Measurements from ENCODE around the gene SFXN5.

DNA sequence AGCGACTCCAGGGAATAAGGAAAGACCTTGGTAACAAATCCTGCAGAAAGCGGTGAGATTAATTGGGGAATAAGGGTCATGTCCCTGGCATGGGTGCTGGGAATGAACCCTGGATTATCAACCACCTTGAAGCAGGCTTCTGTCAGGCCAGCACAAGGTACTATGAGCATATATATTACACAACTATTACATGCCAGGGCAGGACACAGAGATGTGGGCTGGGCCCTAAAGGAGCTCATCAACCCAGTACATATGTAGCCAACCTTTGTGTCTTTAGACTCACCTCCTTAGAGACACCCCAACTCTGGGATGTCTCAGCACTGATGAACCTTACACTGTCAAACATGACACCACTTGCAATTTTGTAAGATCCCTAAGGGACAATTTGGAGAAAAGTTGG is 3.4 kb downstream of the SFXN5 start:
- TF ChIP-seq CTCF (IDR thresholded peaks at IDR 0.05; ENCODE audit: poor library complexity, severe bottlenecking): no peak
- no peak for TF ChIP-seq RAD21 (conservative IDR thresholded peaks at IDR 0.05)
- no peak for TF ChIP-seq EP300 (conservative IDR thresholded peaks at IDR 0.05; ENCODE audit: poor library complexity, severe bottlenecking)
- no peak for TF ChIP-seq POLR2AphosphoS5 (IDR thresholded peaks at IDR 0.05)
- no peak for TF ChIP-seq REST (IDR thresholded peaks at IDR 0.05; ENCODE audit: borderline replicate concordance)
- TF ChIP-seq EZH2 (IDR thresholded peaks at IDR 0.05; ENCODE audit: borderline replicate concordance, insufficient read depth, low read length, poor library complexity, severe bottlenecking): no peak
- TF ChIP-seq TAF1 (IDR thresholded peaks at IDR 0.05; ENCODE audit: low read depth): no peak
- TF ChIP-seq MXI1 (conservative IDR thresholded peaks at IDR 0.05; ENCODE audit: poor library complexity, severe bottlenecking): no peak

Data from neural cell (in vitro differentiated cells).